Natural killer cell (primary cell): Measurements from ENCODE around the gene CCDC182. TPM values are rescaled to one million over a fixed set of nuclear protein-coding genes. Genes with fewer than 3 reads are reported as not detected.

ENCODE experiments used
- ATAC-seq, 3 donors: fragments of 150-1000 bp in 2 of 3; fragments of 200-7000 bp in 1 of 3; cut with Tn5 transposase; 1 replicate in 1 of 3; 2 replicates in 2 of 3; pipeline ENCODE4 v1.10.0; 2021; ENCODE audit warnings: mild to moderate bottlenecking in 2 of 3, moderate library complexity in 2 of 3
- DNase-seq, 2 donors: peaks; one replicate each; pipeline versions ENCODE4 v3.0.0 to v3.0.0-alpha.2; 2013 to 2021; ENCODE audit warnings: mixed read lengths in 1 of 2
- H3K27ac ChIP-seq: one replicate; pipeline ENCODE4 v1.5.1; 2013; ENCODE audit warnings: mild to moderate bottlenecking, low read length
- H3K27me3 ChIP-seq: one replicate; pipeline ENCODE4 v1.6.1; 2013; ENCODE audit warnings: low read length; ENCODE audit not compliant: control insufficient read depth, insufficient read depth
- H3K36me3 ChIP-seq: one replicate; pipeline ENCODE4 v1.6.1; 2013; ENCODE audit warnings: low read length; ENCODE audit not compliant: control insufficient read depth, insufficient read depth
- H3K4me1 ChIP-seq: one replicate; pipeline ENCODE4 v1.6.1; 2013; ENCODE audit warnings: low read length; ENCODE audit not compliant: control insufficient read depth, insufficient read depth
- H3K4me3 ChIP-seq: one replicate; pipeline ENCODE4 v1.5.1; 2013; ENCODE audit warnings: low read length
- H3K9me3 ChIP-seq: one replicate; pipeline ENCODE4 v1.6.1; 2013; ENCODE audit warnings: low read length; ENCODE audit not compliant: control insufficient read depth, insufficient read depth
- H3K27ac Mint-ChIP-seq, 2 donors: one replicate each; pipeline ENCODE4 v1.8.0; 2022; ENCODE audit warnings: mild to moderate bottlenecking in 2 of 2, mixed read lengths in 2 of 2, moderate library complexity in 1 of 2
- H3K27me3 Mint-ChIP-seq, 2 donors: one replicate each; pipeline ENCODE4 v1.8.0; 2022; ENCODE audit warnings: low read depth in 2 of 2, mixed read lengths in 2 of 2
- H3K36me3 Mint-ChIP-seq: one replicate; pipeline ENCODE4 v1.8.0; 2022; ENCODE audit warnings: mixed read lengths
- H3K4me1 Mint-ChIP-seq, 2 donors: one replicate each; pipeline ENCODE4 v1.8.0; 2022; ENCODE audit warnings: mixed read lengths in 2 of 2
- H3K4me3 Mint-ChIP-seq: one replicate; pipeline ENCODE4 v1.8.0; 2022; ENCODE audit warnings: mild to moderate bottlenecking, moderate library complexity, mixed read lengths
- H3K9me3 Mint-ChIP-seq, 2 donors: one replicate each; pipeline ENCODE4 v1.8.0; 2022; ENCODE audit warnings: mixed read lengths in 2 of 2
- WGBS: methylation state at CpG from one replicate; pipeline ENCODE4 v1.1.7; 2013; ENCODE audit warnings: missing lambda C conversion rate; ENCODE audit not compliant: insufficient coverage; 5-methylcytosine and 5-hydroxymethylcytosine counted together
- intact Hi-C: fragments of 100-400 bp; cut with micrococcal nuclease; formaldehyde crosslinking; loops from one replicate; pipeline ENCODE4 v1.14.2; 2022
- total RNA-seq, 4 donors: library from RNA; stranded (reverse); fragments of 120-200 nt in 1 of 4; gene quantifications; one replicate each; pipeline versions ENCODE4 v1.2.3 to v1.2.4, GENCODE V29; 2013 to 2022
- TF ChIP-seq, protein P1 (sequence below): fragments of 200-600 bp; IDR thresholded peaks from one replicate; pipeline ENCODE4 v1.8.0; 2022; ENCODE audit warnings: antibody characterized with exemption

The CCDC182 gene
- total RNA-seq, 3 donors from 2014 or later (not counting 1 experiment from before 2014, with no cell fraction given): not detected

GRCh38 chr17:57784226-57784895 lies 39.3 kb upstream of the CCDC182 start:
- Mint-ChIP-seq H3K4me3 (no peak overlapping the region), H3K27ac (no peak overlapping the region), H3K9me3 (no peaks in the 10 kb centered on the region), H3K36me3 (no peaks in the 10 kb centered on the region), H3K27me3 (peaks cover 17 to 18% of the 10 kb centered on the region in 2 donors), H3K4me1 (no peaks in the 10 kb centered on the region)
- Histone ChIP-seq H3K4me3 (no peak overlapping the region), H3K27me3 (peaks cover 8% of the 10 kb centered on the region), H3K27ac (no peak overlapping the region), H3K4me1 (peaks cover 10% of the 10 kb centered on the region), H3K36me3 (no peaks in the 10 kb centered on the region), H3K9me3 (no peaks in the 10 kb centered on the region)
- intact Hi-C loops: loop anchor here (10.0 kb wide), 1 partner anchor 650 kb away; no protein-coding TSS in a partner anchor
- TF ChIP-seq, protein P1, sequence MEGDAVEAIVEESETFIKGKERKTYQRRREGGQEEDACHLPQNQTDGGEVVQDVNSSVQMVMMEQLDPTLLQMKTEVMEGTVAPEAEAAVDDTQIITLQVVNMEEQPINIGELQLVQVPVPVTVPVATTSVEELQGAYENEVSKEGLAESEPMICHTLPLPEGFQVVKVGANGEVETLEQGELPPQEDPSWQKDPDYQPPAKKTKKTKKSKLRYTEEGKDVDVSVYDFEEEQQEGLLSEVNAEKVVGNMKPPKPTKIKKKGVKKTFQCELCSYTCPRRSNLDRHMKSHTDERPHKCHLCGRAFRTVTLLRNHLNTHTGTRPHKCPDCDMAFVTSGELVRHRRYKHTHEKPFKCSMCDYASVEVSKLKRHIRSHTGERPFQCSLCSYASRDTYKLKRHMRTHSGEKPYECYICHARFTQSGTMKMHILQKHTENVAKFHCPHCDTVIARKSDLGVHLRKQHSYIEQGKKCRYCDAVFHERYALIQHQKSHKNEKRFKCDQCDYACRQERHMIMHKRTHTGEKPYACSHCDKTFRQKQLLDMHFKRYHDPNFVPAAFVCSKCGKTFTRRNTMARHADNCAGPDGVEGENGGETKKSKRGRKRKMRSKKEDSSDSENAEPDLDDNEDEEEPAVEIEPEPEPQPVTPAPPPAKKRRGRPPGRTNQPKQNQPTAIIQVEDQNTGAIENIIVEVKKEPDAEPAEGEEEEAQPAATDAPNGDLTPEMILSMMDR: no peak
- no peak for ATAC-seq
- DNase-seq: no peak
- WGBS: 84% methylated on average over 15 of the region's 15 CpGs

DNA sequence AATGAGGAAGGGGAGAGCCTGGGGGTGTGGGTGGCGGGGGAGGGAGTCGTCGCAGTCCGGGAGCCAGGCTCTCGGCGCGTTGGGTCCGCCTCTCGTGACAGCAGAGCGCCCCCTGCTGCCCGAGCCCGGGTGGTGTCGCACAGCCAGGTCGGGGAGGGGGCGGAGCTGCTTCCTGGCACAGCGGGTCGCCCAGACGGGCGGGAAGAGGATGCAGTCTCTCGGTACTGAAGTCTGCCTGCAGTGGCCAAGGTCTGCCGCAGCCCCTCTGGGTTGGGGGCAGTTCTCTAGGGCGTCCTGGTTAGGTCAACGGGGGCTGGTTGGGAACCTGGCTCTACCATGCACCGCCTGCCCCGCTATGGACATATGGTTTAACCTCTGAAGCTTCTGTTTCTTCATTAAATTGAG lies 38.2 kb upstream of the CCDC182 start:
- no peaks in the 10 kb centered on the region for H3K9me3 ChIP-seq
- no peaks in the 10 kb centered on the region for H3K9me3 Mint-ChIP-seq
- no peak overlapping the region for H3K27ac ChIP-seq
- DNase-seq (peak; percentile 62 to 80), ATAC-seq (peak; percentile 74 to 94 (median 75))
- no peak overlapping the region for H3K4me3 ChIP-seq
- peaks cover 8 to 11% of the 10 kb centered on the region in 2 donors for H3K27me3 Mint-ChIP-seq
- H3K36me3 Mint-ChIP-seq: no peaks in the 10 kb centered on the region
- peaks cover 10% of the 10 kb centered on the region for H3K4me1 ChIP-seq
- H3K36me3 ChIP-seq: no peaks in the 10 kb centered on the region
- no peak overlapping the region for H3K4me3 Mint-ChIP-seq
- H3K4me1 Mint-ChIP-seq: no peaks in the 10 kb centered on the region
- H3K27ac Mint-ChIP-seq: no peak overlapping the region
- TF ChIP-seq, protein P1: peak; percentile 81
- intact Hi-C loops: loop anchor here (10.0 kb wide), 1 partner anchor 649 kb away; no protein-coding TSS in a partner anchor
- WGBS: 9% methylated on average over 25 of the region's 25 CpGs
- H3K27me3 ChIP-seq: peaks cover 8% of the 10 kb centered on the region

DNA sequence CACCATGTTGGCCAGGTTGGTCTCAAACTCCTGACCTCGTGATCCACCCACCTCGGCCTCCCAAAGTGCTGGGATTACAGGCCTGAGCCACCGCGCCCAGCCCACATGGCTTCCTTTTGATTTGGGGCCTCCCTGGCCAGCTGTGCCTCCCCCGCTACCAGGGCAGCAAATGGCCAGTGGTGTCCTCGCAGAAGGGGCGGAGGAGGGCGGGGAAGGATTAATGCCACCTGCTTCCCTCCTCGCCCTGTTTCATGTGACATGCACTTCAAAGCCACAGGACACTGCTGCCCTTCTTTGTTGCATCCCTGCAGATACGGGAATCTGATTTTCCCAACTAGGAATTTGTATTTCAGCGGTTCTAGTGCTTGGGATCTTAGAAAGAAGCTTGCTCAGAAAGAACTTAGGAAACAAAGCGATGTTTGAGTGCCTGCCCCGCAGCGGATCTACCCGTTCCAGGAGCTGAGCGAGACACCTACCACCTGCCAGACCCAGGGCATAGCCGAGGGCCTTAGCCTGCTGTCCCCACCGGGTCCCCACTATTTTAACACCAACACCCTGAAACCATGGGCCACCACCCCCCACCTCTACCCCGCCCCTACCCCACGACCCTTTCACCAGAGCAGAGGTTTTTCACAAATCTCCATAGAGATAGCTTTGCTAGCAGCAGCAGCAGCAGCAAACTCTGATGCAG lies 37.7 kb upstream of the CCDC182 start:
- no peak for DNase-seq
- Mint-ChIP-seq H3K9me3 (no peaks in the 10 kb centered on the region), H3K4me3 (no peak overlapping the region), H3K36me3 (no peaks in the 10 kb centered on the region), H3K27me3 (peaks cover 3 to 8% of the 10 kb centered on the region in 2 donors), H3K4me1 (no peaks in the 10 kb centered on the region), H3K27ac (no peak overlapping the region)
- no peak for ATAC-seq
- H3K4me1 ChIP-seq: peaks cover 10% of the 10 kb centered on the region
- no peak overlapping the region for H3K4me3 ChIP-seq
- 64% methylated on average over 20 of the region's 20 CpGs for WGBS
- H3K27ac ChIP-seq: no peak overlapping the region
- TF ChIP-seq, protein P1: no peak
- peaks cover 8% of the 10 kb centered on the region for H3K27me3 ChIP-seq
- no peaks in the 10 kb centered on the region for H3K9me3 ChIP-seq
- no peaks in the 10 kb centered on the region for H3K36me3 ChIP-seq
- intact Hi-C loops: loop anchor here (10.0 kb wide), 1 partner anchor 648 kb away; no protein-coding TSS in a partner anchor
